Endothelial cell of umbilical vein (primary cell): ENCODE measurements around the gene RNF144B. TPM values are rescaled to one million over a fixed set of nuclear protein-coding genes. Genes with fewer than 3 reads are reported as not detected.

ENCODE experiments used
- BruUV-seq: library from RNA; stranded (reverse); fragments of 400-500 nt; replicated peaks from 2 replicates; lab custom pipeline; 2021; lab: Mats Ljungman, UMichigan
- CTCF ChIA-PET: fragments of 300-600, 350-600 bp; sonication (Branson Sonifier 250); formaldehyde crosslinking; loops from one replicate; lab custom pipeline; 2021; ENCODE audit warnings: antibody characterized with exemption, inconsistent platforms; lab: Charles Lee
- POLR2A ChIA-PET: fragments of 300-600, 350-600 bp; sonication (Branson Sonifier 250); formaldehyde crosslinking; loops from one replicate; lab custom pipeline; 2021; ENCODE audit warnings: antibody characterized with exemption, inconsistent platforms; lab: Charles Lee
- DNase-seq: peaks from one replicate; pipeline ENCODE4 v3.0.0-alpha.2; 2011; ENCODE audit warnings: low read depth, low spot score
- FAIRE-seq: peaks from 2 replicates; lab custom pipeline; 2011; peaks lifted over from hg19 to GRCh38; lab: Jason Lieb, UNC
- H2AFZ ChIP-seq: 2 replicates; pipeline ENCODE4 v1.6.0; 2012; ENCODE audit warnings: low read depth, low read length, control low read depth, inconsistent platforms
- H3K27ac ChIP-seq: 2 replicates; pipeline ENCODE4 v1.5.1; 2011; ENCODE audit warnings: low read depth, mild to moderate bottlenecking, control low read depth, low read length, moderate library complexity; ENCODE audit not compliant: insufficient read depth
- H3K27me3 ChIP-seq, 2 experiments: 2 replicates each; pipeline versions ENCODE4 v1.6.0 to v1.6.1; 2011; ENCODE audit warnings: low read length in 2 of 2, mixed read lengths in 1 of 2; ENCODE audit not compliant: control insufficient read depth in 2 of 2, insufficient read depth in 2 of 2
- H3K36me3 ChIP-seq, 2 experiments: 2 replicates in 1 of 2; 3 replicates in 1 of 2; pipeline ENCODE4 v1.5.1; 2011; ENCODE audit warnings: low read length in 2 of 2, mild to moderate bottlenecking in 1 of 2, moderate library complexity in 1 of 2; ENCODE audit not compliant: control insufficient read depth in 2 of 2, insufficient read depth in 2 of 2; ENCODE audit errors: extremely low read depth in 1 of 2
- H3K4me1 ChIP-seq: 3 replicates; pipeline ENCODE4 v1.5.1; 2011; ENCODE audit warnings: mild to moderate bottlenecking, low read length; ENCODE audit not compliant: control insufficient read depth, insufficient read depth; ENCODE audit errors: extremely low read depth
- H3K4me2 ChIP-seq: 2 replicates; pipeline ENCODE4 v1.6.1; 2011; ENCODE audit warnings: low read length, control low read depth, mixed read lengths; ENCODE audit not compliant: insufficient read depth
- H3K4me3 ChIP-seq, 3 experiments: fragments of 200-600 bp in 1 of 3; sonication (generic), shearing (Covaris generic) in 1 of 3; replicated peaks in 1 of 3; 2 replicates each; pipeline ENCODE4 v1.5.1; 2011 to 2016; ENCODE audit warnings: control low read depth in 3 of 3, low read length in 3 of 3, mild to moderate bottlenecking in 2 of 3, inconsistent platforms in 1 of 3, low read depth in 1 of 3, moderate library complexity in 1 of 3; ENCODE audit not compliant: insufficient read depth in 1 of 3
- H3K79me2 ChIP-seq: 2 replicates; pipeline ENCODE4 v1.6.0; 2012; ENCODE audit warnings: low read length, inconsistent platforms; ENCODE audit not compliant: control insufficient read depth, insufficient read depth
- H3K9ac ChIP-seq: replicated peaks from 2 replicates; pipeline ENCODE3; 2011; ENCODE audit warnings: low read length, control low read depth; ENCODE audit not compliant: insufficient read depth; ENCODE audit errors: extremely low read depth
- H3K9me1 ChIP-seq: replicated peaks from 3 replicates; pipeline ENCODE4 v1.6.0; 2011; ENCODE audit warnings: mild to moderate bottlenecking, low read length; ENCODE audit not compliant: control insufficient read depth, insufficient read depth; ENCODE audit errors: extremely low read depth
- H3K9me3 ChIP-seq: replicated peaks from 2 replicates; pipeline ENCODE4 v1.5.1; 2012; ENCODE audit warnings: low read length, inconsistent platforms; ENCODE audit not compliant: control insufficient read depth, insufficient read depth
- H4K20me1 ChIP-seq: replicated peaks from 2 replicates; pipeline ENCODE3; 2011; ENCODE audit warnings: mild to moderate bottlenecking, low read length; ENCODE audit not compliant: control insufficient read depth, insufficient read depth; ENCODE audit errors: extremely low read depth
- EZH2 ChIP-seq: IDR thresholded peaks from 2 replicates; pipeline ENCODE4 v1.6.1; 2012; ENCODE audit warnings: borderline replicate concordance, low read depth, mild to moderate bottlenecking, moderate library complexity, low read length, inconsistent platforms; ENCODE audit not compliant: severe bottlenecking
- FOS ChIP-seq: IDR thresholded peaks from 2 replicates; pipeline ENCODE4 v1.6.1; 2011; ENCODE audit warnings: mild to moderate bottlenecking, low read length, moderate library complexity, borderline replicate concordance; ENCODE audit not compliant: insufficient read depth
- GATA2 ChIP-seq: IDR thresholded peaks from 2 replicates; pipeline ENCODE4 v1.7.0; 2011; ENCODE audit warnings: low read depth, mild to moderate bottlenecking, moderate library complexity, mixed read lengths, low read length; ENCODE audit not compliant: insufficient read length, insufficient read depth
- JUN ChIP-seq: IDR thresholded peaks from 2 replicates; pipeline ENCODE4 v1.6.1; 2011; ENCODE audit warnings: borderline replicate concordance, low read depth; ENCODE audit not compliant: insufficient read length, insufficient read depth
- MYC ChIP-seq: IDR thresholded peaks from one replicate; pipeline ENCODE4 v1.6.1; 2011; ENCODE audit warnings: mild to moderate bottlenecking, low read depth, low read length
- POLR2A ChIP-seq: IDR thresholded peaks from 2 replicates; pipeline ENCODE4 v1.6.1; 2012; ENCODE audit warnings: low read depth, mild to moderate bottlenecking, control low read depth, low read length
- POLR2AphosphoS5 ChIP-seq: IDR thresholded peaks from 2 replicates; pipeline ENCODE4 v1.6.1; 2012; ENCODE audit warnings: low read depth, mild to moderate bottlenecking, control low read depth, low read length, moderate library complexity; ENCODE audit not compliant: insufficient read depth
- dilution Hi-C: fragments of 300-500 bp; cut with MboI; formaldehyde crosslinking; loops from one replicate; pipeline ENCODE4 v1.15.0; 2019; ENCODE audit warnings: low sequenced_read_pairs; ENCODE audit not compliant: extremely low pct_ligation_motif_present
- intact Hi-C: fragments of 100-400 bp; cut with micrococcal nuclease; formaldehyde crosslinking; loops from one replicate; pipeline ENCODE4 v1.10.0; 2022
- polyA plus RNA-seq, 4 experiments: library from polyadenylated mRNA; depleted of rRNA in 3 of 4; stranded (reverse) in 3 of 4; unstranded in 1 of 4; fragments of >200 nt; gene quantifications; 2 replicates each; pipeline versions ENCODE4 v1.2.1 to v1.2.3, GENCODE V29; 2011 to 2012; ENCODE audit warnings: missing spikeins in 1 of 4
- total RNA-seq: library from RNA; stranded (reverse); gene quantifications from 2 replicates; pipeline ENCODE4 v1.2.3, GENCODE V29; 2021
- TF ChIP-seq, protein P1 (sequence below): IDR thresholded peaks from 2 replicates; pipeline ENCODE4 v1.6.1; 2011; ENCODE audit not compliant: insufficient read depth, insufficient read length
- TF ChIP-seq, protein P2 (sequence below), 2 donors: IDR thresholded peaks; 1 replicate in 1 of 2; 2 replicates in 1 of 2; pipeline ENCODE4 v1.5.1; 2011; ENCODE audit warnings: low read length in 2 of 2, mild to moderate bottlenecking in 2 of 2, moderate library complexity in 2 of 2, control low read depth in 1 of 2, inconsistent platforms in 1 of 2, low read depth in 1 of 2; ENCODE audit not compliant: insufficient read depth in 1 of 2; ENCODE audit errors: extremely low read depth in 1 of 2

The RNF144B gene
- total and polyA plus RNA-seq, 2 donors (not counting 3 experiments of a cell fraction or from before 2014, with no cell fraction given) = 18.1 to 97.3 TPM

DNA sequence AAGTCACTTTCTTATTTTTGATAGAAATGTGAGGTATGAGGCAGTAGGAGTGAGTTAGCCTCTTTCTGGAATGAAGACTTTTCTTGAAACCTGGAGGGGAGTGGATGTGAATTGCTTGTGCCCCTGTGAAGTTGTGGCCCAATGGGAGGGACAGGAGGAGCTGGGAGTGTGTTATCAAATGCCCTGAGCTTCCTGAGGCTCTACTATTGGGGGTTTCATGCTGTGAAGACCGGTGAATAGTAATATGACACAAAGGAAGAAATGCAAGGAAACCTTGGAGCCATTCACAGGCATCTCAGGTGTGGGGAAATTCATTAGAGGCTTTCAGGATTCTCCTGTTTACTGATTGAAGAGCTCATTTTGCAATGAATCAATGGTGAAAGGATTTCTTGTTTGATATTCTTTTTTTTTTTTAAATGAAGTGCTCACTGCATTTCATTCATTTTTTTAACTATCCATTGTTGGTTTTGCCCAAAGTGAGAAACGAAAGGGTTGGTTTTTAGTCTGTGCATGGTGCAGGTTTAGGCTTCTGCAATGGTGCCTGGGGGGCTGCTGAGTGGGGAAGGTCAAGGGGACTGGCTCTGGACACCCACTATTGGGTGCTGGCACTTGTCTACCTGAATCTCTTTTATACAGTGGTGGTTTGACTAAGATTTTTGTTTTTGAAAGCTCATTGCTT is 8.2 kb downstream of the RNF144B start:
- no peaks in the 10 kb centered on the region for H3K9me1 ChIP-seq
- ChIA-PET POLR2A (interaction anchor here (1.5 kb wide), 1 partner anchor 8 kb away, joined by 5 read pairs; the partner anchor contains the start of gene RNF144B), CTCF (interaction anchor here (1.0 to 1.2 kb wide), 2 partner anchors 8 to 10 kb away, joined by 4 read pairs; partner anchors contain the start of gene RNF144B)
- peak overlapping the region; percentile 79 for H3K27ac ChIP-seq
- peaks cover 2 to 7% of the 10 kb centered on the region in 2 experiments for H3K36me3 ChIP-seq
- H3K4me2 ChIP-seq = peak overlapping the region; percentile 75
- no peak for DNase-seq
- H3K9me3 ChIP-seq = no peaks in the 10 kb centered on the region
- H3K79me2 ChIP-seq = peaks cover 89% of the 10 kb centered on the region
- H3K27me3 ChIP-seq = no peaks in the 10 kb centered on the region
- peak overlapping the region in 1 of 3 experiments; percentile 42 for H3K4me3 ChIP-seq
- H4K20me1 ChIP-seq = no peaks in the 10 kb centered on the region
- TF ChIP-seq MYC = no peak
- no peak for TF ChIP-seq GATA2
- no peak for TF ChIP-seq JUN
- TF ChIP-seq FOS = no peak
- TF ChIP-seq POLR2A = no peak
- TF ChIP-seq POLR2AphosphoS5 = no peak
- TF ChIP-seq, protein P1, sequence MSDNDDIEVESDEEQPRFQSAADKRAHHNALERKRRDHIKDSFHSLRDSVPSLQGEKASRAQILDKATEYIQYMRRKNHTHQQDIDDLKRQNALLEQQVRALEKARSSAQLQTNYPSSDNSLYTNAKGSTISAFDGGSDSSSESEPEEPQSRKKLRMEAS = no peak
- no peak for TF ChIP-seq EZH2
- TF ChIP-seq, protein P2, sequence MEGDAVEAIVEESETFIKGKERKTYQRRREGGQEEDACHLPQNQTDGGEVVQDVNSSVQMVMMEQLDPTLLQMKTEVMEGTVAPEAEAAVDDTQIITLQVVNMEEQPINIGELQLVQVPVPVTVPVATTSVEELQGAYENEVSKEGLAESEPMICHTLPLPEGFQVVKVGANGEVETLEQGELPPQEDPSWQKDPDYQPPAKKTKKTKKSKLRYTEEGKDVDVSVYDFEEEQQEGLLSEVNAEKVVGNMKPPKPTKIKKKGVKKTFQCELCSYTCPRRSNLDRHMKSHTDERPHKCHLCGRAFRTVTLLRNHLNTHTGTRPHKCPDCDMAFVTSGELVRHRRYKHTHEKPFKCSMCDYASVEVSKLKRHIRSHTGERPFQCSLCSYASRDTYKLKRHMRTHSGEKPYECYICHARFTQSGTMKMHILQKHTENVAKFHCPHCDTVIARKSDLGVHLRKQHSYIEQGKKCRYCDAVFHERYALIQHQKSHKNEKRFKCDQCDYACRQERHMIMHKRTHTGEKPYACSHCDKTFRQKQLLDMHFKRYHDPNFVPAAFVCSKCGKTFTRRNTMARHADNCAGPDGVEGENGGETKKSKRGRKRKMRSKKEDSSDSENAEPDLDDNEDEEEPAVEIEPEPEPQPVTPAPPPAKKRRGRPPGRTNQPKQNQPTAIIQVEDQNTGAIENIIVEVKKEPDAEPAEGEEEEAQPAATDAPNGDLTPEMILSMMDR (IDR thresholded peaks at IDR 0.05; ENCODE audit: extremely low read depth in 1 of 2, insufficient read depth in 1 of 2, low read depth in 1 of 2, low read length in 2 of 2) = no peak
- BruUV-seq = no TSS peak
- peak overlapping the region; percentile 36 for H3K9ac ChIP-seq
- no peak overlapping the region for H2AFZ ChIP-seq
- intact Hi-C loops (loop anchor here (10.0 kb wide), 1 partner anchor 531 kb away; no protein-coding TSS in a partner anchor), dilution Hi-C loops (no loop called here)
- FAIRE-seq = no peak
- peaks cover 88% of the 10 kb centered on the region for H3K4me1 ChIP-seq
